CD4-positive, alpha-beta T cell treated with Interleukin-12 subunit alpha and Interleukin-12 subunit beta, for 1 hour (primary cell): ENCODE data around the gene COX7B.
"Not testable (repeated sequence)": the region's sequence is repeated elsewhere in the genome, so short reads cannot be mapped to it uniquely, and the experiment has no call there.

Source experiments
- DNase-seq: peaks from one replicate; pipeline ENCODE4 v3.0.0-alpha.2; 2020

Gene COX7B

GRCh38 chrX:77899081-77899828 lies at the start of gene COX7B:
COX7B (plus strand) TSS chrX:77899468; CDS start chrX:77899554, 86 bp downstream.
- peak; percentile 92 for DNase-seq

- no peak for DNase-seq
Measured at GRCh38 chrX:77875372-77875771, 23.9 kb upstream of the COX7B start.

GRCh38 chrX:77881418-77881817 lies 17.9 kb upstream of the COX7B start:
- DNase-seq = not testable (repeated sequence)

- no peak for DNase-seq
Measured at GRCh38 chrX:77892887-77893286, 6.4 kb upstream of the COX7B start.

GRCh38 chrX:77893713-77894112 lies 5.6 kb upstream of the COX7B start:
- DNase-seq = no peak

- DNase-seq = peak; percentile 95
Measured at GRCh38 chrX:77894921-77895886, 4.1 kb upstream of the COX7B start, which contains the start of gene MAGT1. MAGT1 (minus strand) TSS chrX:77895435; CDS start chrX:77895410, 25 bp downstream.

- DNase-seq = no peak
Measured at GRCh38 chrX:77900688-77901087, 1.4 kb downstream of the COX7B start.

GRCh38 chrX:77901506-77901905 lies 2.2 kb downstream of the COX7B start:
- DNase-seq = no peak

GRCh38 chrX:77910108-77910840 lies 11.0 kb downstream of the COX7B start, which contains the start of gene ATP7A:
ATP7A (plus strand) TSS chrX:77910693; CDS start chrX:77971642, 60,949 bp downstream.
- peak; percentile 93 for DNase-seq

- DNase-seq = no peak
Measured at GRCh38 chrX:77917294-77917933, 18.1 kb downstream of the COX7B start.

GRCh38 chrX:77918568-77918967 lies 19.3 kb downstream of the COX7B start:
- DNase-seq = no peak

- DNase-seq = not testable (repeated sequence)
Measured at GRCh38 chrX:77919370-77919769, 20.1 kb downstream of the COX7B start.

- DNase-seq = no peak
Measured at GRCh38 chrX:77922787-77923186, 23.5 kb downstream of the COX7B start.

- DNase-seq = no peak
Measured at GRCh38 chrX:77924320-77924859, 25.1 kb downstream of the COX7B start.

- DNase-seq = no peak
Measured at GRCh38 chrX:77925764-77926163, 26.5 kb downstream of the COX7B start.

GRCh38 chrX:77930581-77930980 lies 31.3 kb downstream of the COX7B start:
- no peak for DNase-seq

GRCh38 chrX:77935886-77936285 lies 36.6 kb downstream of the COX7B start:
- DNase-seq = no peak

- DNase-seq = no peak
Measured at GRCh38 chrX:77936299-77936698, 37.0 kb downstream of the COX7B start.

- DNase-seq = no peak
Measured at GRCh38 chrX:77937291-77937690, 38.0 kb downstream of the COX7B start.

- DNase-seq = no peak
Measured at GRCh38 chrX:77938083-77938680, 38.9 kb downstream of the COX7B start.

GRCh38 chrX:77945031-77945430 lies 45.8 kb downstream of the COX7B start:
- DNase-seq = not testable (repeated sequence)
